Muscle layer of colon (tissue), 2 donors: ENCODE data around the gene CDYL2.

Source experiments
- H3K27ac ChIP-seq: one replicate; pipeline ENCODE4 v1.7.0; 2013; ENCODE audit warnings: low read depth, mild to moderate bottlenecking, low read length, moderate library complexity
- H3K27me3 ChIP-seq, 2 donors: one replicate each; pipeline ENCODE4 v1.7.0; 2013; ENCODE audit warnings: low read length in 2 of 2, mild to moderate bottlenecking in 2 of 2; ENCODE audit not compliant: insufficient read depth in 2 of 2, control insufficient read depth in 1 of 2
- H3K36me3 ChIP-seq: one replicate; pipeline ENCODE4 v1.7.0; 2013; ENCODE audit warnings: mild to moderate bottlenecking, low read length; ENCODE audit not compliant: insufficient read depth
- H3K4me1 ChIP-seq: one replicate; pipeline ENCODE4 v1.7.0; 2013; ENCODE audit warnings: mild to moderate bottlenecking, low read length; ENCODE audit not compliant: insufficient read depth
- H3K4me3 ChIP-seq, 2 donors: one replicate each; pipeline ENCODE4 v1.7.0; 2013; ENCODE audit warnings: low read length in 2 of 2, low read depth in 1 of 2, mild to moderate bottlenecking in 1 of 2, moderate library complexity in 1 of 2
- H3K9ac ChIP-seq: one replicate; pipeline ENCODE4 v1.7.0; 2013; ENCODE audit warnings: low read length
- H3K9me3 ChIP-seq: one replicate; pipeline ENCODE4 v1.7.0; 2013; ENCODE audit warnings: mild to moderate bottlenecking, low read length
- donor health status: abdominal sarcoma.
- donor health status: Adenocarcinoma of cecum.

CDYL2 gene

GRCh38 chr16:80557037-80557436, 247.4 kb downstream of the CDYL2 start:
- no peaks in the 10 kb centered on the region for H3K36me3 ChIP-seq
- no peaks in the 10 kb centered on the region for H3K9me3 ChIP-seq
- H3K27me3 ChIP-seq = no peaks in the 10 kb centered on the region
- no peaks in the 10 kb centered on the region for H3K4me1 ChIP-seq
- no peak overlapping the region for H3K9ac ChIP-seq
- no peak overlapping the region for H3K27ac ChIP-seq
- H3K4me3 ChIP-seq = no peak overlapping the region

- Histone ChIP-seq H3K9me3 (no peaks in the 10 kb centered on the region), H3K27ac (no peak overlapping the region), H3K27me3 (no peaks in the 10 kb centered on the region), H3K4me1 (no peaks in the 10 kb centered on the region), H3K36me3 (no peaks in the 10 kb centered on the region), H3K4me3 (no peak overlapping the region), H3K9ac (no peak overlapping the region)
Observed at GRCh38 chr16:80556481-80556880, 247.9 kb downstream of the CDYL2 start.

GRCh38 chr16:80554033-80554432, 250.4 kb downstream of the CDYL2 start:
- no peaks in the 10 kb centered on the region for H3K27me3 ChIP-seq
- H3K36me3 ChIP-seq = no peaks in the 10 kb centered on the region
- no peak overlapping the region for H3K27ac ChIP-seq
- no peaks in the 10 kb centered on the region for H3K9me3 ChIP-seq
- no peak overlapping the region for H3K9ac ChIP-seq
- H3K4me1 ChIP-seq = no peaks in the 10 kb centered on the region
- no peak overlapping the region for H3K4me3 ChIP-seq

GRCh38 chr16:80552277-80552676, 252.1 kb downstream of the CDYL2 start:
- Histone ChIP-seq H3K36me3 (no peaks in the 10 kb centered on the region), H3K4me1 (no peaks in the 10 kb centered on the region), H3K9ac (no peak overlapping the region), H3K27ac (no peak overlapping the region), H3K27me3 (no peaks in the 10 kb centered on the region), H3K9me3 (no peaks in the 10 kb centered on the region), H3K4me3 (no peak overlapping the region)
